DMS153 treated with DMSO at 0.1 percent for 48 hours (cell line): ENCODE data around the gene CBR4.
"Not testable (repeated sequence)": the region's sequence is repeated elsewhere in the genome, so short reads cannot be mapped to it uniquely, and the experiment has no call there.

Experiments
- DNase-seq: peaks from one replicate; lab custom pipeline; 2025; ENCODE audit not compliant: unreplicated experiment; lab: John Stamatoyannopoulos, UW

CBR4 gene

GRCh38 chr4:168995537-168996295 is 14.3 kb downstream of the CBR4 start:
- DNase-seq = no peak

- no peak for DNase-seq
Observed at GRCh38 chr4:168994958-168995357, 15.1 kb downstream of the CBR4 start.

GRCh38 chr4:168993714-168994510 is 16.1 kb downstream of the CBR4 start:
- no peak for DNase-seq

- DNase-seq = not testable (repeated sequence)
Observed at GRCh38 chr4:168992952-168993482, 17.0 kb downstream of the CBR4 start.

- DNase-seq = no peak
Observed at GRCh38 chr4:168981942-168982341, 28.1 kb downstream of the CBR4 start.

- DNase-seq = no peak
Observed at GRCh38 chr4:168981460-168981859, 28.6 kb downstream of the CBR4 start.

- DNase-seq = no peak
Observed at GRCh38 chr4:168979338-168979737, 30.7 kb downstream of the CBR4 start.

GRCh38 chr4:168978001-168978700 is 31.9 kb downstream of the CBR4 start:
- DNase-seq = no peak

GRCh38 chr4:168972596-168972995 is 37.5 kb downstream of the CBR4 start:
- DNase-seq = no peak

- no peak for DNase-seq
Observed at GRCh38 chr4:168960716-168961115, 49.3 kb downstream of the CBR4 start.

GRCh38 chr4:168955674-168956073 is 54.4 kb downstream of the CBR4 start:
- no peak for DNase-seq

GRCh38 chr4:168952821-168953246 is 57.2 kb downstream of the CBR4 start:
- peak; percentile 12 for DNase-seq

- DNase-seq = no peak
Observed at GRCh38 chr4:168945291-168945690, 64.8 kb downstream of the CBR4 start.

GRCh38 chr4:168942985-168943384 is 67.1 kb downstream of the CBR4 start:
- no peak for DNase-seq
